Hematopoietic multipotent progenitor cell treated with erythropoietin and hydrocortisone succinate and interleukin-3 and kit ligand, for 15 days (in vitro differentiated cells): Measurements from ENCODE around the gene REC8.

Source experiments
- DNase-seq: peaks from one replicate; pipeline ENCODE4 v3.0.0-alpha.2; 2015; ENCODE audit warnings: low spot score

The REC8 gene

GRCh38 chr14:24138396-24139271 lies 33.2 kb upstream of the REC8 start:
- no peak for DNase-seq

DNA sequence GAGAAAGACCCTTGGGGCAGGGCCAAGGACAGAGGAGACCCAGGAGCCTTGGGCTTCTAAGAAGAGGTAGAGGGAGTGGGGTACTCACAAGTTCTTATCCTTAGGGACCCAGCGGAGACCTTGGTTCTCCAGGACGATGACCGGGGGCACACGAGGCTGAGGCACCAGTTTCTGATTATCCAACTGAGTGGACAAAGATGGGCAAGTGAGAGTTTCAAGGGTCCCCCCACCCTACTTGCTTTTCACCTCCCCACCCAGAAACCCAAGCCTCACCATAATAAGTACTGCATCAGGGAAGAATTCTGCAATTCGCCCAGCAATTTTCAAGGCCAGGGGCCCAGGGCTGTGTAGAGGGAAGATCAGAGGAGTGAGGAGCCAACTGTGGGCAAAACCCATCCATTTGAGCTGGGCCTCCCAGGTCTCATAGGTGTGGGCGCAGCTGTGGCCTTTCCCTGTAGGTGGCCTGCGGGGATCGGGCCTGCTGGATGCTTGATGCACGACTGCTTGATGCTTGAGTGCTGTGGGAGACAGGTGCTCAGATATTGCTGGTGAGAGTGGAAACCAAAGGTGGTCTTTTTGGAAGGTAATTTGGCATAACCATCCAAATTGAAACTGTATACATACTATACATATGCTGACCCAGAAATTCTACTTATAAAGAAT lies 32.5 kb upstream of the REC8 start:
- peak; percentile 33 for DNase-seq

- DNase-seq = peak; percentile 99
Observed at GRCh38 chr14:24141097-24141880, 30.6 kb upstream of the REC8 start, which contains the start of gene EMC9. TSS of gene EMC9 (minus strand) at chr14:24141591. CDS start at chr14:24141304, 287 bp downstream.

GRCh38 chr14:24143511-24143910 lies 28.4 kb upstream of the REC8 start:
- DNase-seq = no peak

- DNase-seq = no peak
Observed at GRCh38 chr14:24144451-24144850, 27.4 kb upstream of the REC8 start.

DNA sequence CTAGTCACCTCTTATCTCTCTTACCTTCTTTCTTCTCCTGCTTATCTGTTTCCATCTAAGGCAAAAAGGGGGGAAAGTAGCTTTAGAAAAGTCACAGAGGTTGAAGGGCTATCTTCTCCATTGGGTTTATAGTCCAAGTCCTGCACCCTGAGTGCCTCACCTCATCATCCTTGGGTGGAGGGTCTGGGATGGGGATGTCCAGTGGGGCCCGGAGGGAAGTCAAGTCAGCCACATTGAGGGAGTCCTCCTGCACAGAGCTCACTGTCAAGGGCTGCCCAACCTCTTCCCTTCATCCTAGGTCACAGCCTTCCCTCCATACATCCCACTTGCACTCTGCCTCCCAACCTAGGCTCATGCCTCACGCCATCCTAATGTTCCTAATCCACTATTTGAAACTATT lies 26.7 kb upstream of the REC8 start:
- DNase-seq = no peak

- no peak for DNase-seq
Observed at GRCh38 chr14:24145690-24146452, 26.0 kb upstream of the REC8 start.

DNA sequence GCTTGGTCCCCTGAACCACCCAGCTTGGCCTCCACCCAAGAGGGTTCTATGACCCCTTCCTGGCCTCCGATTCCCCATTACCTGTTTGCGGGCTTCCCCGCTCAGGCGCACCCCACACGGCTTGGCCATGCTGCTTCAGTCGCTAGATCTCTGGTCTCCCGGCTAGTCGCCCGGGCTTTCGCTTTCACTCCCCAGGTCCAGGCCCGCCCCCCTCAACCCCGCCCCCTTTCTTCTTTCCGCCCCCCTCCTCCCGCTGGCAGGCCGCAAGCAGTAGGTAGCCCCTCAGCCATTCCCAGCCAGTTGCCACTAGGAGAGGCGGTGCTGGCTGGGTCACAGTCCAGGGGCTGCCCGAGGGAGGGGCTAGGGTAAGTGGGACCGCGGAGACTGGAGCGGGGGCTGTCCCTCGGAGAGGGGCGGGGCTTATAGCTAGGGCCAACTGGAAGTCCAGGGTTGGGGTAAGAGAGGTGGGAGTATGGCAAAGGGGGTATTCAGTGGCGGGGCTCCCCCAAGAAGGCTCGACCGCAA lies 25.4 kb upstream of the REC8 start, which contains the start of gene PSME2:
Gene PSME2, minus strand, starts transcription at position 158 of the 525 bp plus-strand sequence. Its CDS starts 29 bp downstream, at position 129.
- DNase-seq = peak; percentile 82

DNA sequence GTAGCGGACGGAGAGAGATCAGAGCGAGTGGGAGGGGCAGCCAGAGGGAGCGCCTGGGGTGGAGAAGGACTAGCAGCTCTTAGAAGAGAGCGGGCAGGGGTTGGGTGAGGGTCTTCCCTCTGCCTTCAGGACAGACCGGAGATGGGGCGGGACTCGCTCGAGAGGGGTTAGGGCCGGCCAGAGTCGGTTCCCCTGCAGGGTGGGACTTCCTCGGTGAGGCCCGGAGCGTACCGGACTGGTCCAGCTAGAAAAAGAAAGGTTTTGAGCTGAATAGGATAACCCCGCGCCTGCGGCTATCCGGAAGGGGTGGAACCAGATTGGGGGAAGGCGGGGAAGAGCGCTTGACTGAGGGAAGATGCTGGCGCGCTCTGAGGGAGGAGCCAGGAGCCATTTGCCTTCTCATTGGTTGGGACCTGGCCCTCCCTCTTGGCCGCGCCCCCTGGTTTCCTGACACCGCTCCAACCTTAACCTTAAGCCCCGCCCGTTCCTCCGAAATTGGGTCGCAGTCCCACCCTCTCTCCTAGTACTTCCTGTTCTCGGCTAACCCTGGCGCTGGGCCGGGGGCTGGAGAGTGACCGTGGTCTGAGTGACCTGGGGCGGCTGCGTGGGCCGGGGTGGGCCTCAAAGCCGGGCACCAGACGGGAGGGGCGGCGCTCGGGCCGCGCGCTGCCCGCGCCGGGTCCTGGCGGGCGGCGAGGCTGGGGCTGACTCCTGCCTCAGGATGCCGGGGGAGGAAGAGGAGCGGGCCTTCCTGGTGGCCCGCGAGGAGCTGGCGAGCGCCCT lies 24.7 kb upstream of the REC8 start, which contains the start of gene RNF31:
Gene RNF31, plus strand, starts transcription at position 521 of the 783 bp plus-strand sequence. Its CDS starts 201 bp downstream, at position 722.
- DNase-seq = peak; percentile 98

DNA sequence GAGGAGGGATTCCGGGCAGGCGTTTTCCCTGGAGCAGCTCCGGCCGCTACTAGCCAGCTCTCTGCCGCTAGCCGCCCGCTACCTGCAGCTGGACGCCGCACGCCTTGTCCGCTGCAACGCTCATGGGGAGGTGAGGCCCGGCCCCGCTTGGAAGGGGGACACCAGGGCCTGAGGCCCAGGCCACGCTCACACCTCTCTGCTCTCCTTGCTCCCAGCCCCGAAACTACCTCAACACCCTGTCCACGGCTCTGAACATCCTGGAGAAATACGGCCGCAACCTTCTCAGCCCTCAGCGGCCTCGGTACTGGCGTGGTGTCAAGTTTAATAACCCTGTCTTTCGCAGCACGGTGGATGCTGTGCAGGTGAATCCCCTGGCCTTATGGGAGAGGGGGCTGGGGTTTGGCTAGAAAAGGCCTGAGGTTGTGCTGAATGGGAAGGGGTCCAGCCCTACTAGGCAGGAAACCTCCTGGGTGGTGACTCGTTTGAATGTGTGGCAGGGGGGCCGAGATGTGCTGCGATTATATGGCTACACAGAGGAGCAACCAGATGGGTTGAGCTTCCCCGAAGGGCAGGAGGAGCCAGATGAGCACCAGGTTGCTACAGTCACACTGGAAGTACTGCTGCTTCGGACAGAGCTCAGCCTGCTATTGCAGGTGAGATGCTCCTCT lies 24.0 kb upstream of the REC8 start:
- DNase-seq = no peak

GRCh38 chr14:24149302-24149969 lies 22.4 kb upstream of the REC8 start:
- no peak for DNase-seq

GRCh38 chr14:24150061-24150460 lies 21.8 kb upstream of the REC8 start:
- DNase-seq = no peak

GRCh38 chr14:24150567-24150966 lies 21.3 kb upstream of the REC8 start:
- DNase-seq = no peak

DNA sequence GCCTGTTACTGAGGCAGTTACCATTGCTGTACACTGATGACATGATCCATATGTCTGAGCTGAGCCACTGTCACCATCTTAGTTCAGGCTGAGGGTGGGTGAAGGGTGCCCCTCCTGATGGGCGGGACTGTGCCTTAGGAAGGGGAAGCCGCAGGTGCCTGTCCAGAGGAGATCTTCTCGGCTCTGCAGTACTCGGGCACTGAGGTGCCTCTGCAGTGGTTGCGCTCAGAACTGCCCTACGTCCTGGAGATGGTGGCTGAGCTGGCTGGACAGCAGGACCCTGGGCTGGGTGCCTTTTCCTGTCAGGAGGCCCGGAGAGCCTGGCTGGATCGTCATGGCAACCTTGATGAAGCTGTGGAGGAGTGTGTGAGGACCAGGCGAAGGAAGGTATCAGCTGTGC lies 20.9 kb upstream of the REC8 start:
- DNase-seq = no peak

DNA sequence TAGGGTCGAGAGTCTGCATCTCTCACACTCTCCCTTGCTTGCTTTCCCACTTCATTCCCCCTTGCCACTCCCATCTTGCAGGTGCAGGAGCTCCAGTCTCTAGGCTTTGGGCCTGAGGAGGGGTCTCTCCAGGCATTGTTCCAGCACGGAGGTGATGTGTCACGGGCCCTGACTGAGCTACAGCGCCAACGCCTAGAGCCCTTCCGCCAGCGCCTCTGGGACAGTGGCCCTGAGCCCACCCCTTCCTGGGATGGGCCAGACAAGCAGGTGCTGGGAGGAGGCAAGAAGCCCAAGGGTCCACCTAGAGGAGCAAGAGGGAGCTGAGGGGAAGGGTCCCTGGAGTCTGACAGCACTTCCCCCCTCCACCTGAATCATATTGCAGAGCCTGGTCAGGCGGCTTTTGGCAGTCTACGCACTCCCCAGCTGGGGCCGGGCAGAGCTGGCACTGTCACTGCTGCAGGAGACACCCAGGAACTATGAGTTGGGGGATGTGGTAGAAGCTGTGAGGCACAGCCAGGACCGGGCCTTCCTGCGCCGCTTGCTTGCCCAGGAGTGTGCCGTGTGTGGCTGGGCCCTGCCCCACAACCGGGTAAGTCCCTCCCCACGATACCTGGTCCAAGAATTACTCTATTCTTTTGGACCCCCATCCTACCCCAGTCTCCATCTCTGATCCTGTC lies 20.3 kb upstream of the REC8 start:
- DNase-seq = no peak

- no peak for DNase-seq
Observed at GRCh38 chr14:24155100-24155499, 16.8 kb upstream of the REC8 start.

- DNase-seq = no peak
Observed at GRCh38 chr14:24156840-24157239, 15.0 kb upstream of the REC8 start.

DNA sequence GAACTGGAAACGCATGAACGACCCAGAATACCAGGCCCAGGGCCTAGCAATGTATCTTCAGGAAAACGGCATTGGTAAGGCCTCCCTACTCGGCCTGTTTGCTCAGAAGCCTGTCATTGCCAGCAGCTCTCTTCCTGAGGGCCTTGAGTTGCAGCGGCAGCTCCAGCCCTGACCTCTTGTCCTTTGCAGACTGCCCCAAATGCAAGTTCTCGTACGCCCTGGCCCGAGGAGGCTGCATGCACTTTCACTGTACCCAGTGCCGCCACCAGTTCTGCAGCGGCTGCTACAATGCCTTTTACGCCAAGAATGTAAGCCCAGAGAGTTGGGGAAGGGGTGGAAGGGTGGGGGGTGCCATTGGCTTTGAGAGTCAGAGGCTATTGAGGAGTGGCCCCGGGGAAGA lies 14.5 kb upstream of the REC8 start:
- DNase-seq = no peak
